Measurements from ENCODE around the gene LYZL2.
"Not testable (repeated sequence)": the region's sequence is repeated elsewhere in the genome, so short reads cannot be mapped to it uniquely, and the experiment has no call there.

DNA sequence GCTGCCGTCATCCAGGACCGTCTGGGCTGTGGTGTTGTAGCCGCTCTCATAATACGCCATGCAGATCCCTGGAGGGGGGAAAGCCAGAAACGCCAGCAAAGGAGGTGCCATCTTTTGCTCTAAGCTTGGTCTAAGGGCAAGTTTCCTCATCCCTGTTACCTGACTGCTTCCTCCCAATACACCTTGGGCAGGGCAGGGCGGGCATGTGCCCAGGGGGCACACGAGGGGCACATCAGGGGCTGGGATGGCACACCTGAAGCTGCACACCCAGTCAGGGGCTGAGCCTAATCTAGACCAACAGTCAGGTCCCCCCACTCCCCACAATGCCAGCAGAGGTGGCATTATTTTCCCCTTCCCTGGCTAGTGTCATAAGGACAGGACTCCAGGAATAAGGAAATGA is 3.4 kb downstream of the LYZL2 start:
- TF ChIP-seq EZH2 (IDR thresholded peaks at IDR 0.05; ENCODE audit: low read depth, low read length, severe bottlenecking); POLR2AphosphoS5 (IDR thresholded peaks at IDR 0.05; ENCODE audit: low read depth, low read length); RFX5 (IDR thresholded peaks at IDR 0.05; ENCODE audit: borderline replicate concordance, low read depth, low read length); TCF12 (IDR thresholded peaks at IDR 0.05; ENCODE audit: low read depth, low read length): not testable (repeated sequence)
